Activated B cell treated with CpG ODN at 0.5 μM for 24 hours (primary cell): ENCODE data around the gene BEAN1. TPM values are rescaled to one million over a fixed set of nuclear protein-coding genes. Genes with fewer than 3 reads are reported as not detected.

Experiments used
- ATAC-seq: fragments of 200-7000 bp; cut with Tn5 transposase; one replicate; pipeline ENCODE4 v1.10.0; 2021; ENCODE audit warnings: low read depth, mild to moderate bottlenecking, moderate library complexity
- CTCF ChIA-PET: fragments of 350-600 bp; sonication (Branson Sonifier 250); formaldehyde crosslinking; loops from one replicate; lab custom pipeline; 2021; ENCODE audit warnings: antibody characterized with exemption; lab: Charles Lee
- POLR2A ChIA-PET: fragments of 350-600 bp; sonication (Branson Sonifier 250); formaldehyde crosslinking; loops from one replicate; lab custom pipeline; 2021; ENCODE audit warnings: antibody characterized with exemption; lab: Charles Lee
- DNase-seq: peaks from one replicate; pipeline ENCODE4 v3.0.0; 2022
- H3K27ac Mint-ChIP-seq: one replicate; pipeline ENCODE4 v1.8.0; 2020; ENCODE audit warnings: mixed read lengths
- H3K27me3 Mint-ChIP-seq: one replicate; pipeline ENCODE4 v1.8.0; 2021; ENCODE audit warnings: mixed read lengths
- H3K36me3 Mint-ChIP-seq: one replicate; pipeline ENCODE4 v1.8.0; 2021; ENCODE audit warnings: low read depth, mixed read lengths
- H3K4me1 Mint-ChIP-seq: one replicate; pipeline ENCODE4 v1.8.0; 2021; ENCODE audit warnings: mixed read lengths
- H3K4me3 Mint-ChIP-seq: one replicate; pipeline ENCODE4 v1.8.0; 2020; ENCODE audit warnings: mild to moderate bottlenecking, mixed read lengths
- H3K9me3 Mint-ChIP-seq: one replicate; pipeline ENCODE4 v1.8.0; 2020; ENCODE audit warnings: mixed read lengths
- CTCF ChIP-seq: fragments of 200-600 bp; IDR thresholded peaks from one replicate; pipeline ENCODE4 v1.8.0; 2022; ENCODE audit warnings: antibody characterized with exemption, mild to moderate bottlenecking
- intact Hi-C: fragments of 100-400 bp; cut with micrococcal nuclease; formaldehyde crosslinking; loops from one replicate; pipeline ENCODE4 v1.15.1; 2024
- total RNA-seq: library from RNA; stranded (reverse); gene quantifications from 2 replicates; pipeline ENCODE4 v1.2.3, GENCODE V29; 2022

Gene BEAN1
- total RNA-seq, 1 donor from 2014 or later, result not detected

GRCh38 chr16:66441586-66442375 is 14.7 kb downstream of the BEAN1 start:
- CTCF ChIA-PET, result no interaction called here
- POLR2A ChIA-PET, result no interaction called here
- ATAC-seq, result no peak
- H3K4me3 Mint-ChIP-seq, result no peak overlapping the region
- no peaks in the 10 kb centered on the region for H3K9me3 Mint-ChIP-seq
- H3K27ac Mint-ChIP-seq, result no peak overlapping the region
- TF ChIP-seq CTCF, result no peak
- intact Hi-C loops, result no loop called here
- no peak for DNase-seq
- H3K4me1 Mint-ChIP-seq, result no peaks in the 10 kb centered on the region
- no peaks in the 10 kb centered on the region for H3K36me3 Mint-ChIP-seq
- H3K27me3 Mint-ChIP-seq, result peaks cover 42% of the 10 kb centered on the region

GRCh38 chr16:66442502-66443268 is 15.6 kb downstream of the BEAN1 start:
- no peak overlapping the region for H3K4me3 Mint-ChIP-seq
- no peaks in the 10 kb centered on the region for H3K36me3 Mint-ChIP-seq
- peaks cover 44% of the 10 kb centered on the region for H3K27me3 Mint-ChIP-seq
- ChIA-PET POLR2A (no interaction called here), CTCF (no interaction called here)
- H3K9me3 Mint-ChIP-seq, result no peaks in the 10 kb centered on the region
- no peak for DNase-seq
- H3K4me1 Mint-ChIP-seq, result no peaks in the 10 kb centered on the region
- intact Hi-C loops, result no loop called here
- ATAC-seq, result no peak
- no peak for TF ChIP-seq CTCF
- H3K27ac Mint-ChIP-seq, result no peak overlapping the region

GRCh38 chr16:66443269-66443652 is 16.2 kb downstream of the BEAN1 start:
- no peaks in the 10 kb centered on the region for H3K9me3 Mint-ChIP-seq
- ATAC-seq (no peak), DNase-seq (no peak)
- H3K4me3 Mint-ChIP-seq, result no peak overlapping the region
- CTCF ChIA-PET, result no interaction called here
- no peak for TF ChIP-seq CTCF
- H3K27me3 Mint-ChIP-seq, result peaks cover 47% of the 10 kb centered on the region
- H3K4me1 Mint-ChIP-seq, result no peaks in the 10 kb centered on the region
- intact Hi-C loops, result no loop called here
- POLR2A ChIA-PET, result no interaction called here
- H3K36me3 Mint-ChIP-seq, result no peaks in the 10 kb centered on the region
- no peak overlapping the region for H3K27ac Mint-ChIP-seq

GRCh38 chr16:66444049-66444481 is 17.0 kb downstream of the BEAN1 start:
- Mint-ChIP-seq H3K27ac (no peak overlapping the region), H3K36me3 (no peaks in the 10 kb centered on the region), H3K4me3 (no peak overlapping the region), H3K9me3 (no peaks in the 10 kb centered on the region), H3K4me1 (no peaks in the 10 kb centered on the region), H3K27me3 (peaks cover 41% of the 10 kb centered on the region)
- intact Hi-C loops, result no loop called here
- ChIA-PET CTCF (no interaction called here), POLR2A (no interaction called here)
- ATAC-seq, result no peak
- no peak for TF ChIP-seq CTCF
- DNase-seq, result no peak

- POLR2A ChIA-PET, result no interaction called here
- Mint-ChIP-seq H3K36me3 (no peaks in the 10 kb centered on the region), H3K27ac (no peak overlapping the region), H3K4me3 (no peak overlapping the region), H3K4me1 (no peaks in the 10 kb centered on the region), H3K27me3 (peaks cover 27% of the 10 kb centered on the region), H3K9me3 (no peaks in the 10 kb centered on the region)
- intact Hi-C loops, result no loop called here
- CTCF ChIA-PET, result no interaction called here
- DNase-seq, result no peak
- TF ChIP-seq CTCF, result no peak
- ATAC-seq, result no peak
These were observed 19.6 kb downstream of the BEAN1 start for GRCh38 chr16:66446737-66447136.
